H1 (cell line): Measurements from ENCODE around the gene RPS15. TPM values are rescaled to one million over a fixed set of nuclear protein-coding genes. Genes with fewer than 3 reads are reported as not detected.

Source experiments
- CEBPB ChIP-seq: IDR thresholded peaks from 2 replicates; pipeline ENCODE4 v1.6.1; 2012; ENCODE audit warnings: low read depth, low read length
- CHD1 ChIP-seq: IDR thresholded peaks from 2 replicates; pipeline ENCODE4 v1.6.1; 2012; ENCODE audit warnings: low read depth, low read length, improper control_type of control experiment
- CREB1 ChIP-seq: IDR thresholded peaks from 2 replicates; pipeline ENCODE4 v1.6.1; 2012; ENCODE audit warnings: inconsistent platforms
- RNF2 ChIP-seq: fragments of 200-900, 300-1000 bp; sonication (generic); IDR thresholded peaks from 2 replicates; pipeline ENCODE4 v1.7.1; 2016; ENCODE audit warnings: borderline replicate concordance, low read depth, mild to moderate bottlenecking, antibody characterized with exemption, low read length; ENCODE audit not compliant: poor library complexity, severe bottlenecking; ENCODE audit errors: missing control alignments
- SIX5 ChIP-seq: IDR thresholded peaks from 2 replicates; pipeline ENCODE4 v1.6.1; 2011; ENCODE audit warnings: mild to moderate bottlenecking, low read depth, low read length
- SP2 ChIP-seq: IDR thresholded peaks from 2 replicates; pipeline ENCODE4 v1.6.1; 2012; ENCODE audit warnings: mild to moderate bottlenecking, low read length, inconsistent platforms
- ZNF274 ChIP-seq: IDR thresholded peaks from 2 replicates; pipeline ENCODE4 v1.7.0; 2012; ENCODE audit warnings: low read length, borderline replicate concordance; ENCODE audit errors: extremely low read depth
- polyA plus RNA-seq, 7 experiments: library from polyadenylated mRNA; depleted of rRNA in 3 of 7; stranded (reverse) in 5 of 7; unstranded in 2 of 7; fragments of >200 nt in 5 of 7; fragments of 200-250 nt in 2 of 7; gene quantifications; 1 replicate in 5 of 7; 2 replicates in 1 of 7; 4 replicates in 1 of 7; pipeline versions ENCODE4 v1.2.1 to v1.2.3, GENCODE V29; 2011 to 2013; ENCODE audit warnings: missing spikeins in 2 of 7, mixed read lengths in 2 of 7
- total RNA-seq: library from RNA; stranded (reverse); fragmentation: NEBNext Ultra II Directional; extraction: Animal tissue kit (Norgen Biotek cat#: 25700); gene quantifications from 2 replicates; pipeline ENCODE4 v1.2.1, GENCODE V29; 2021
- TF ChIP-seq, protein P1 (sequence below): IDR thresholded peaks from 2 replicates; pipeline ENCODE4 v1.6.1; 2011; ENCODE audit warnings: low read depth, mild to moderate bottlenecking, low read length; ENCODE audit not compliant: insufficient read depth
- TF ChIP-seq, protein P2 (sequence below): IDR thresholded peaks from 2 replicates; pipeline ENCODE4 v1.6.1; 2012; ENCODE audit warnings: inconsistent platforms

The RPS15 gene
- total and polyA plus RNA-seq, 2 of the 8 experiments (the other 6 are each of a cell fraction or from before 2014, with no cell fraction given), result 1,562 to 3,890 TPM

DNA sequence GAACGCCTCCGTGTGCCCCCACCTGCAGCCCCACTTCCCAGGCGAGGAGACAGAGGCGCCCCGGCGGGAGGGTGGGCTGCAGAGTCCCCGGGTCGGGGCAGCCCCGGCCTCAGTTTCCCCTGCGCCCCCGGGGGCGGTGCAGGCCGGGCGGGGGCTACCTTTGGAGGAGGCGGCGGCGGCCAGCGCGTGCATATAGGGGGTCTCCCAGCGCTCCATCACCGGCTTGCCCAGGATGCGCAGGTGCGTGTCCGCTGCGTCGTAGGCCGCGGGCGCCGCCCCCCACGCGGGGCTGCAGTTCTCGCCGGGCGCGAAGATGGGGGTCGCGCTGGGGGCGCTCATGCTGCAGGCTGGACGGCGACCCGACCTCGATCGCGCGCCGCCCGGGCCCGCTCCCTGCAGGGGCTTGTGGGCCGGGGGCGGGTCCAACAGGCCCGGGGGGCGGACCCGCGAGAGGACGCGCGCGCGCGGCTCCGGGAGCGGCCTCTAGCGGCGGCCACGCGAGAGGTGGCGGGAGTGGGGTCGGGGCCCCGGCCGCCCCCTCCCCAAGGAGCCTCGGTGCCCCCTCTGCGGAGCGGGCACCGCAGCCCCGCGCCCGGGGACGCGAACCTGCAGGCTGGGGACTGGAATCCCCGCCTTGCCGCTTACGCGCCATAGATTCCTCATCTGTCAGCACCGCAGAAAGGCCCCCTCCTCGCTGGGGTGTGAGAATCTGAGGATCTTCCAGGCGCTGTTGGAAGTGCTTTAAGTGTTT lies 36.9 kb upstream of the RPS15 start, which contains the start of gene GAMT (continued):
- no peak for TF ChIP-seq CREB1
- TF ChIP-seq SIX5, result no peak
- no peak for TF ChIP-seq SP2
- TF ChIP-seq ZNF274, result no peak
- TF ChIP-seq CHD1, result no peak
- TF ChIP-seq CEBPB, result no peak
- TF ChIP-seq, protein P1, sequence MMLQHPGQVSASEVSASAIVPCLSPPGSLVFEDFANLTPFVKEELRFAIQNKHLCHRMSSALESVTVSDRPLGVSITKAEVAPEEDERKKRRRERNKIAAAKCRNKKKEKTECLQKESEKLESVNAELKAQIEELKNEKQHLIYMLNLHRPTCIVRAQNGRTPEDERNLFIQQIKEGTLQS, result no peak
- TF ChIP-seq, protein P2, sequence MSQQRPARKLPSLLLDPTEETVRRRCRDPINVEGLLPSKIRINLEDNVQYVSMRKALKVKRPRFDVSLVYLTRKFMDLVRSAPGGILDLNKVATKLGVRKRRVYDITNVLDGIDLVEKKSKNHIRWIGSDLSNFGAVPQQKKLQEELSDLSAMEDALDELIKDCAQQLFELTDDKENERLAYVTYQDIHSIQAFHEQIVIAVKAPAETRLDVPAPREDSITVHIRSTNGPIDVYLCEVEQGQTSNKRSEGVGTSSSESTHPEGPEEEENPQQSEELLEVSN, result no peak
- no peak for TF ChIP-seq RNF2
